Activated CD4-positive, alpha-beta T cell treated with anti-CD3 and anti-CD28 coated beads, Interleukin-2, amount 10 ng/mL, durations not matched to agents 24 days and 14 days (primary cell): ENCODE measurements around the gene RNASEH1. TPM values are rescaled to one million over a fixed set of nuclear protein-coding genes. Genes with fewer than 3 reads are reported as not detected.
"Not testable (repeated sequence)": the region's sequence is repeated elsewhere in the genome, so short reads cannot be mapped to it uniquely, and the experiment has no call there.

Experiments
- DNase-seq: peaks from one replicate; pipeline ENCODE4 v3.0.0; 2022
- H3K27ac Mint-ChIP-seq: one replicate; pipeline ENCODE4 v1.8.0; 2022; ENCODE audit warnings: mild to moderate bottlenecking, mixed read lengths
- H3K27me3 Mint-ChIP-seq: one replicate; pipeline ENCODE4 v1.8.0; 2022; ENCODE audit warnings: mixed read lengths
- H3K36me3 Mint-ChIP-seq: one replicate; pipeline ENCODE4 v1.8.0; 2022; ENCODE audit warnings: low read depth, mild to moderate bottlenecking, mixed read lengths
- H3K4me1 Mint-ChIP-seq: one replicate; pipeline ENCODE4 v1.8.0; 2021; ENCODE audit warnings: mixed read lengths
- H3K4me3 Mint-ChIP-seq: one replicate; pipeline ENCODE4 v1.8.0; 2022; ENCODE audit warnings: mild to moderate bottlenecking, moderate library complexity, mixed read lengths
- H3K9me3 Mint-ChIP-seq: one replicate; pipeline ENCODE4 v1.8.0; 2021; ENCODE audit warnings: mixed read lengths
- intact Hi-C: fragments of 100-400 bp; cut with micrococcal nuclease; formaldehyde crosslinking; loops from one replicate; pipeline ENCODE4 v1.15.1; 2023
- total RNA-seq: library from RNA; stranded (reverse); gene quantifications from 2 replicates; pipeline ENCODE4 v1.2.3, GENCODE V29; 2022

The RNASEH1 gene
- total RNA-seq, 1 donor from 2014 or later, result 29.8 TPM

DNA sequence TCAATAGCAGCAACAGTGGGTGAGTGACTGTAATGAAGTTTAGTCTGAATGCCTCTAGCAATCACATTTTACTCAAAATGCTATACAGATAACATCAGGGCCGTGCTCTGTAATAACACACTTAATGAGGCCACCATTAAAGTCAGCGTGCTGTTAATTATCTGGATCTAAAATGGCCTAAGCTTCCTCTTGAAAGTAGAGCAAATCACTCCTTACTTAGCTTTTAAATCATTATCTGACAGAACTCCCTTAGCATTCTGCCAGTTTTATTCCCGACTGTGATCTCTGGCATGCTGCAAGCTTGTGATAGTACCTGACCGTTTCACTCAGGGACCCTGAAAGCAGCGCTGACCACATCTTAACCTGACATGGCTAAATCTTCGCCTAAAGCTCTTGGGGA lies 25.9 kb upstream of the RNASEH1 start:
- peaks cover 10% of the 10 kb centered on the region for H3K4me1 Mint-ChIP-seq
- DNase-seq, result no peak
- no peaks in the 10 kb centered on the region for H3K9me3 Mint-ChIP-seq
- H3K27me3 Mint-ChIP-seq, result no peaks in the 10 kb centered on the region
- H3K36me3 Mint-ChIP-seq, result peaks cover 48% of the 10 kb centered on the region
- intact Hi-C loops, result no loop called here
- H3K4me3 Mint-ChIP-seq, result no peak overlapping the region
- no peak overlapping the region for H3K27ac Mint-ChIP-seq

DNA sequence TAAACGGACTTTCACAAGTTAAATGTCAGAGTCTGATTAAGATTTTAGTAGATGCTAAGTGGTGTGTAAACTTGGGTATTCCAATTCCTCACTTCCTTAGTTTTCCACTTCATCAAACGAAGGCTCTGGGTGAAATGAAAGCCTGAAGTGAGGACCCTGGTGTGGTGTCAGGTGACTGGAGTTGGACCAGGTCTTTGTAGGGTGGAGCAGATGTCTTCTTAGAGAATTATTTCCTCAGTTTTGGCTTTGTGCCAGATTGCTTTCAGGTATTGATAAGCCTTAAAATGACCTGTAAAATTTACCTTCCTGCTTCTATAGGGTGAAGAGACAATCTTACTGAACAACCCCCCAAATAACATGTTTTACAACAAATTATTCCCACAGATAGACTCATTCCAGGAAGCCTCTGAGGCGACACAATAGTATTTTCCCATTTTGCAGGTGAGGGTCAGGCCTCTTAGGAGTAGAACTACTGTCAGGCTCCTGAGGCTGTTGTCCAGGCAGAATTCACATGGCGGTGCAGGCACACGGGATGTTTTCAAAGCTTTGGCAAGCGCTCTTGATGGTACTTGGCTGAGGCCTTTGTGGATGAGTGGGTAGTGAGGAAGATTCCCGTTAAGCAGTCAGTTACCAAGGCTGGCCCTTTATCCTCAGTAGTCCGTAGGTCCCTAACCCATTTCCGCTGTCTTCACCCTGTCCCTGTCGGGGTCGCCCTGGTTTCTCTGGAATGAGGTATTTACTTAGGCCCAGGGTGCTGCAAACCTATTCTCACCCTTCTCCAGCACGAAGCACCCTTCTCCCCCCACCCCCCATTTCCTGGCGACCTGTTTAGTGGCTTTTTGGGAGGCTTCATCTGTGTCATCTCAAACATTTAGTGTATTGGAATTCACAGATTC lies 23.5 kb upstream of the RNASEH1 start:
- intact Hi-C loops, result loop anchor here (2.0 kb wide), 1 partner anchor 15 kb away; no protein-coding TSS in a partner anchor
- Mint-ChIP-seq H3K27ac (no peak overlapping the region), H3K36me3 (peaks cover 71% of the 10 kb centered on the region), H3K27me3 (no peaks in the 10 kb centered on the region), H3K4me3 (no peak overlapping the region), H3K9me3 (no peaks in the 10 kb centered on the region), H3K4me1 (peaks cover 30% of the 10 kb centered on the region)
- DNase-seq, result no peak

DNA sequence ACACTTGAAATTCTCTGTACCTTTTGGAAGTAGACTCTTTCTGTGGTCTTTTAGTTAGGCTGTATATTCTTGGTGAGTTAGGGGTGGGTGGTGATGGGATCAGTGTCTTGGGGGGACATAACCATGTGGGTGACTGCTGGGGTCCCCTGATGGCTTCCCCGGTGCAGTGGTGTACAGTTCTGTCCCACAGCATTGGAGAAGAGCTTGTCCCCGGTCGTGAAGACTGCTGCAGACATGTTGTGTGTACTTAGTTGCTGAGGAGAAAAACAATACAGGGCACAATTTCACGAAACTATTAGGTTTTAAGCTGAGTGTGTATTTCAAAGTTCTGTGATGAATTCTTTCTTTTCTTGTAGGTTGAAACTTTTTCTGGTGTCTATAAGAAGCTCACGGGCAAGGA lies 22.3 kb upstream of the RNASEH1 start:
- no peak for DNase-seq
- peak overlapping the region; percentile 50 for H3K4me3 Mint-ChIP-seq
- H3K9me3 Mint-ChIP-seq, result no peaks in the 10 kb centered on the region
- peaks cover 82% of the 10 kb centered on the region for H3K36me3 Mint-ChIP-seq
- H3K4me1 Mint-ChIP-seq, result peaks cover 37% of the 10 kb centered on the region
- H3K27ac Mint-ChIP-seq, result no peak overlapping the region
- no peaks in the 10 kb centered on the region for H3K27me3 Mint-ChIP-seq
- intact Hi-C loops, result loop anchor here (2.0 kb wide), 1 partner anchor 16 kb away; no protein-coding TSS in a partner anchor

DNA sequence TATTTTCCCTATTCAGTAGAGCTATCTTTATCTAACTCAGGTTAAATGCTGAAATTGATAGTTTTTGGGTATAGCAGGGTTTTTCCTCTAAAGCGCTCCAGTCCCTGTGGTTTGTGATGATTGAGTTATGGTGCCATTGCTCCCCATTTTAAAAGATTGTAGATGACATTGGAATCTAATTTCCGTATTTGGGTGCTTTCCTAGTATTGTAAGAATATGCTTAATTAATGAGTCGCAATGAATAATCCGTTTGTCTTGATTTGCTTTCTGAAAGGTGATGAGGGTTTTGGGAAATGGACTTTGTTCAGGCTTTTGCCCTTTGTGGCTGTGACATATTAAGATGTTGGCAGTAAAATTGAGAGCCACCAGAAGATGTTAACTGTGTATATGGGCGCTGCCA lies 20.9 kb upstream of the RNASEH1 start:
- H3K4me1 Mint-ChIP-seq, result peaks cover 45% of the 10 kb centered on the region
- H3K36me3 Mint-ChIP-seq, result peaks cover 80% of the 10 kb centered on the region
- intact Hi-C loops, result loop anchor here (10.0 kb wide), 1 partner anchor 964 kb away; no protein-coding TSS in a partner anchor
- no peaks in the 10 kb centered on the region for H3K27me3 Mint-ChIP-seq
- no peaks in the 10 kb centered on the region for H3K9me3 Mint-ChIP-seq
- peak overlapping the region; percentile 92 for H3K4me3 Mint-ChIP-seq
- no peak for DNase-seq
- H3K27ac Mint-ChIP-seq, result peak overlapping the region; percentile 8

DNA sequence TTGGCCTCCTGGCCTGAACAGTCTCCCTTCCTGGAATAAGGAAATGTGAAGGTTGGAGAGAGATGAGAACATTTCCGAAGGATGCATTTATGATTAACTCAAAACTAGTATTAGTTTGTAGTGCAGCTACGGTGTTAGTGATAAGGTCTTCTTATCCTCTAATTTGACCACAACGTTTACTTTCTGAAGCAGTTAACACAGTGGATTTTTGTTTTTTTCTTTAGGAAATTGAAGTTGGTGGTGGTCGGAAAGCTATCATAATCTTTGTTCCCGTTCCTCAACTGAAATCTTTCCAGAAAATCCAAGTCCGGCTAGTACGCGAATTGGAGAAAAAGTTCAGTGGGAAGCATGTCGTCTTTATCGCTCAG lies 18.1 kb upstream of the RNASEH1 start:
- not testable (repeated sequence) for H3K9me3 Mint-ChIP-seq, DNase-seq, H3K27me3 Mint-ChIP-seq
- intact Hi-C loops, result loop anchor here (10.0 kb wide), 1 partner anchor 961 kb away; no protein-coding TSS in a partner anchor
- peaks cover 45% of the 10 kb centered on the region for H3K4me1 Mint-ChIP-seq
- H3K36me3 Mint-ChIP-seq, result peaks cover 59% of the 10 kb centered on the region
- H3K4me3 Mint-ChIP-seq, result peak overlapping the region; percentile 92
- peak overlapping the region; percentile 84 for H3K27ac Mint-ChIP-seq

DNA sequence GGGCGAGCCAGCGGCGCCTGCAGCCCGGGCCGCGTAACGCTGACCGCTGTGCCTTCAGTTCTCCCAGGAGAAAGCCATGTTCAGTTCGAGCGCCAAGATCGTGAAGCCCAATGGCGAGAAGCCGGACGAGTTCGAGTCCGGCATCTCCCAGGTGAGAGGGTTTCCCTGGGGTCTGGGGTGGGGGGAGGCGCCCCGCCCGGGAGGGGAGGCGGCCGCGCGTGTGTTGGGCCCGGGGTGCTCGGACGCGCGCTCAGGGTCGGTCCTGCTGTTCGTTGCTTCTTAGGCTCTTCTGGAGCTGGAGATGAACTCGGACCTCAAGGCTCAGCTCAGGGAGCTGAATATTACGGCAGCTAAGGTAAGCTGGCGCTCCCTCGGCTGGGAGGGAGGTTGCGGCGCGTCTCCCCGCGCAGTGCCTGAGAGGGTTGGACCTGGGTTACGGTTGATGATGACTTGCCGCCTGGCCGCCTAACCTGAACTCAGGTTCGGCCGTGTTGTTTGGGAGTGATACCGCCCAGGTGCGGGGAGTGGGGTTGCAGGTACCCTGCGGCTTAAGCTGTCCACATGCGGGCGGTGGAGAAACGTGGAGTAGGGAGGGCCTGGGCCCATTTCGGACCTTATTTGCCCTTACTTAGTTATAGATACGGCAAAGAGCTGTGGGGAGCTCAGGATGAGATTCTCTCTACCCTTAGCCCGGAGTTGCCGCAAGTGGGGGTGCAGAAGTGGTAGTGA lies 17.6 kb upstream of the RNASEH1 start:
- Mint-ChIP-seq H3K4me1 (peaks cover 45% of the 10 kb centered on the region), H3K27me3 (no peaks in the 10 kb centered on the region), H3K36me3 (peaks cover 54% of the 10 kb centered on the region), H3K9me3 (no peaks in the 10 kb centered on the region), H3K27ac (peak overlapping the region; percentile 84), H3K4me3 (peak overlapping the region; percentile 92)
- peak; percentile 78 for DNase-seq
- intact Hi-C loops, result loop anchor here (1.0 to 10.0 kb wide), 5 partner anchors 17 to 961 kb away; partner anchors contain the start of genes EIPR1 and RNASEH1

DNA sequence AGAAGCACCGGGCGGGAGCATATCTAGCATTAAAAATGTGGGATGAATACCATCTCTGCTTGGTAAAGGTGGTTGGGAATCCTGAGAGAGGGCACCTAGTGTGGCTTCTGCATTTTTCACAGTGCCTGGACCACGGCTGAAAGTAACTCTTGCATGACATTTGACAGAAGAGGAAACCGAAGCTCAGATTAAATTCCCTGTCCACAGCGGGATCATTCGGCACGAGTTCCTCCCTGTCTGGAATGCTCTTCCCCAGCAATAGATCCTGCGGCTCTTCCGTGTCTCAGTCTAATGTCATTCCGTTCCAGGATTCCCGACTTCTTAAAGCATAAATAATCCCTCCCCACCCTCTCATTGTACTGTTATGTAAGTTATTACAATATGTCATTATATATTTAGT lies 16.0 kb upstream of the RNASEH1 start:
- H3K27ac Mint-ChIP-seq, result no peak overlapping the region
- intact Hi-C loops, result loop anchor here (10.0 kb wide), 1 partner anchor 959 kb away; no protein-coding TSS in a partner anchor

DNA sequence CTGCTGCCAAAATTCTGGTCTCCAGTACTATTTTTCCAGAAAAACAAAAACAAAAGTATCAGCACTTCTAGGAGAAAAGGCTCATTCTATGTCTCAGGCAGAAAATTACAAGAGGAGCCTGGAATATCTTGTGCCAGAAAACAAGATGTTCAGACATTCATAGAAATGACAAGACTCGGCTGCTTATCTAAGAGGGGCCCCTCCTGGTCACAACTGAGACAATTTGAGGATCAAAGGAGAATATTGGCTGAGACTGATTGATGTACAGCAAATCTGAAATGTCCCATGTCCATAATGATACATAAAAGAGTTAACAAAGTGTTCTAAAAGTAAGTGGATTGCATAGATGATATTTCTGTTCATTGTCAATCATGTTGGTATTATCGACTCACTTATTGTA lies 14.5 kb upstream of the RNASEH1 start:
- peaks cover 23% of the 10 kb centered on the region for H3K4me1 Mint-ChIP-seq
- H3K27ac Mint-ChIP-seq, result no peak overlapping the region
- peaks cover 23% of the 10 kb centered on the region for H3K36me3 Mint-ChIP-seq
- no peaks in the 10 kb centered on the region for H3K27me3 Mint-ChIP-seq
- no peaks in the 10 kb centered on the region for H3K9me3 Mint-ChIP-seq
- no peak overlapping the region for H3K4me3 Mint-ChIP-seq
- no peak for DNase-seq
- intact Hi-C loops, result loop anchor here (10.0 kb wide), 1 partner anchor 958 kb away; no protein-coding TSS in a partner anchor

More for the DNA sequence above, 16.0 kb upstream of the RNASEH1 start:
- Mint-ChIP-seq H3K27me3 (no peaks in the 10 kb centered on the region), H3K4me3 (peak overlapping the region; percentile 92), H3K4me1 (peaks cover 35% of the 10 kb centered on the region), H3K36me3 (peaks cover 38% of the 10 kb centered on the region), H3K9me3 (no peaks in the 10 kb centered on the region)
- no peak for DNase-seq

DNA sequence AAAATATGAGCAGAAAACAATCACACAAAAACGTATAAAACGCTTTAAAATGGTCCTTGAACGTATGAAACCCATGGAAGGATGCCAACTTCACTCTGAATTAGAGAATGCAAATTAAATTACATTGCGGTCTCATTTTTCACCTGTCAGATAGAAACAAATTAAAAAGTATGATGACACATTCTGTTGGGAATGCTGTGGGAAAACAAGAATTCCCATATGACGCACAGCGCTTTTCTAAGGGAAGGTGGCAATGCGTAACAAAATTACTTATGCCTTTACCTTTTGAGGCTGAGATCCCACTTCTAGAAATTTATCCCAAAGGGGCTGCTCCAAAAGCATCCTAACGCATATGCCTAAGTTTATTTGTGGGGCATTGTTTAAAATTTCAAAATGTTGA lies 13.2 kb upstream of the RNASEH1 start:
- DNase-seq, result no peak
- no peaks in the 10 kb centered on the region for H3K27me3 Mint-ChIP-seq
- H3K36me3 Mint-ChIP-seq, result peaks cover 10% of the 10 kb centered on the region
- H3K4me1 Mint-ChIP-seq, result peaks cover 11% of the 10 kb centered on the region
- H3K27ac Mint-ChIP-seq, result no peak overlapping the region
- no peaks in the 10 kb centered on the region for H3K9me3 Mint-ChIP-seq
- H3K4me3 Mint-ChIP-seq, result no peak overlapping the region
- intact Hi-C loops, result loop anchor here (10.0 kb wide), 1 partner anchor 956 kb away; no protein-coding TSS in a partner anchor

DNA sequence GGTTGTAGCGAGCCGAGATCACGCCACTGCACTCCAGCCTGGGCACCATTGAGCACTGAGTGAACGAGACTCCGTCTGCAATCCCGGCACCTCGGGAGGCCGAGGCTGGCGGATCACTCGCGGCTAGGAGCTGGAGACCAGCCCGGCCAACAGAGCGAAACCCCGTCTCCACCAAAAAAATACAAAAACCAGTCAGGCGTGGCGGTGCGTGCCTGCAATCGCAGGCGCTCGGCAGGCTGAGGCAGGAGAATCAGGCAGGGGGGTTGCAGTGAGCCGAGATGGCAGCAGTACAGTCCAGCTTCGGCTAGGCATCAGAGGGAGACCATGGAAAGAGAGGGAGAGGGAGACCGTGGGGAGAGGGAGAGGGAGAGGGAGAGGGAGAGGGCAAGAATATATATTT lies 11.5 kb upstream of the RNASEH1 start:
- H3K27ac Mint-ChIP-seq, H3K27me3 Mint-ChIP-seq, DNase-seq, H3K36me3 Mint-ChIP-seq, H3K4me1 Mint-ChIP-seq, H3K9me3 Mint-ChIP-seq, H3K4me3 Mint-ChIP-seq: not testable (repeated sequence)
- intact Hi-C loops, result loop anchor here (10.0 kb wide), 1 partner anchor 955 kb away; no protein-coding TSS in a partner anchor

DNA sequence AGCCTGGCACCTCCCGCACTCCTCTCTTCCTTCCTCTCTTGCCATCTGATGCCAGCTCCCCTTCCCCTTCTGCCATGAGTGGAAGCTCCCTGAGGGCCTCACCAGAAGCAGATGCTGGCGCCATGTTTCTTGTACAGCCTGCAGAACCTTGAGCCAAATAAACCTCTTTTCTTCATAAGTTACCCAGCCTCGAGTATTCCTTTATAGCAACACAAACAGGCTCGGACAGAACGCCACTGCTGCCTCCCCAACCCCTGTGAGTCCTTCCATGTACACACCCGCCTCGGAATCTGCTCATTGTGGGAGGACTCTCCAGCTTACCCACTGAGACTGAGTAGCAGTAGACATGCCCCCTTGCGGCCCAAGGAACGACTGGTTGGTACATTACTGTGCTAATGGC lies 8.7 kb upstream of the RNASEH1 start:
- Mint-ChIP-seq H3K4me3 (no peak overlapping the region), H3K36me3 (peaks cover 4% of the 10 kb centered on the region), H3K27me3 (no peaks in the 10 kb centered on the region), H3K4me1 (peaks cover 7% of the 10 kb centered on the region), H3K27ac (no peak overlapping the region), H3K9me3 (no peaks in the 10 kb centered on the region)
- intact Hi-C loops, result no loop called here
- no peak for DNase-seq

DNA sequence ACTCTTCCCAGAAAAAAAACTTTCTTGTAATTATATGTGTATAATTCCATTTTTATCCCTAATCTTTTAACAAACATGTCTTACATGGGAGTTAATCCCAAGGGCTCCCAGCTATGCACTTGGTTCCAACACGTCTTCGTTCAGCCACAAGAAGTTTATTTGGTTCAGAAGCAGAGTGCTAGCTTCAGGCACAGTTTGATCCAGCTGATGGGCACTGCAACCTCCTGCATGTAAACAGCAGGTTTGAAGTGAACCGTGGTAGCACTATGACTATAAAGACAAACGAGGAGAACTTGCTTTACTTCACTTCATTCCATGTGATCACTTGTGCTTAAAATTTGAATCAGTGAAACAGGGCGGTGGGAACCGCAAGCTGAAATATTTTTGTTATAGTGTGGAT lies 7.0 kb upstream of the RNASEH1 start:
- no peak overlapping the region for H3K4me3 Mint-ChIP-seq
- H3K36me3 Mint-ChIP-seq, result peaks cover 10% of the 10 kb centered on the region
- DNase-seq, result no peak
- intact Hi-C loops, result no loop called here
- no peaks in the 10 kb centered on the region for H3K27me3 Mint-ChIP-seq
- H3K27ac Mint-ChIP-seq, result no peak overlapping the region
- no peaks in the 10 kb centered on the region for H3K9me3 Mint-ChIP-seq
- peaks cover 9% of the 10 kb centered on the region for H3K4me1 Mint-ChIP-seq

DNA sequence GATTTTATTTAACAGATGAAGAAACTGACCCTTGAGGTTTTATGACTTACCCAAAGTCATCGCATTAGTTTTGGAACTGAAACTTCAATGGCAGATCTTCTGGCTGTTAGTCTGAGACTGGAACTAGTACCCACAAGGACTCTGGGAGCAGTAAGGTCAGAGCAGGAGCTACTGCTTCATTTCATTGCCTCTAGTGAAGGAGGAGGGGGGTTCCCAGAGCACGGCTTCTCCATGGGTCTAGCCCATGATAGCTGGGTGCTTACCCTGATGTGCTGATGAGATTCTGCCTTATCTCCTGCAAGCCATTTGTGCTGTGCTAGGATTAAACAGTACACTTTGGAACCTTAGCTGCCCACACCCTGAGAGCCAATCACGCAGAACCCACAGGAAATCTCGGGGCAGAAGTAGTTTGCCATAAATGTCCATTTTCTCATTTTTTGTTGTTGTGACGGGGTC lies 5.4 kb upstream of the RNASEH1 start:
- H3K27me3 Mint-ChIP-seq, result no peaks in the 10 kb centered on the region
- DNase-seq, result no peak
- H3K27ac Mint-ChIP-seq, result no peak overlapping the region
- peaks cover 11% of the 10 kb centered on the region for H3K4me1 Mint-ChIP-seq
- peaks cover 13% of the 10 kb centered on the region for H3K36me3 Mint-ChIP-seq
- intact Hi-C loops, result no loop called here
- H3K4me3 Mint-ChIP-seq, result no peak overlapping the region
- no peaks in the 10 kb centered on the region for H3K9me3 Mint-ChIP-seq
